B cell (primary cell): ENCODE results near the gene NAP1L1.

ENCODE experiments used
- CTCF ChIP-seq: fragments of 200-600 bp; IDR thresholded peaks from one replicate; pipeline ENCODE4 v1.8.0; 2022; ENCODE audit warnings: antibody characterized with exemption, mild to moderate bottlenecking
- EZH2 ChIP-seq: IDR thresholded peaks from 2 replicates; pipeline ENCODE4 v1.6.1; 2012; ENCODE audit warnings: borderline replicate concordance, low read depth, mild to moderate bottlenecking, moderate library complexity, low read length; ENCODE audit not compliant: insufficient read depth, poor library complexity, severe bottlenecking

GRCh38 chr12:76033081-76034011 lies 51.1 kb downstream of the NAP1L1 start:
- no peak for TF ChIP-seq CTCF
- TF ChIP-seq EZH2 = no peak
